GM23248 (cell line): ENCODE data around the gene STAT2.

ENCODE experiments used
- EZH2 ChIP-seq: fragments of 200-600 bp; sonication (generic); IDR thresholded peaks from 2 replicates; pipeline ENCODE4 v1.6.1; 2018; ENCODE audit warnings: antibody characterized with exemption, mild to moderate bottlenecking; ENCODE audit not compliant: insufficient read depth, poor library complexity, severe bottlenecking
- EZH2phosphoT487 ChIP-seq: fragments of 200-600 bp; sonication (generic); IDR thresholded peaks from 2 replicates; pipeline ENCODE4 v1.6.1; 2018; ENCODE audit warnings: antibody characterized with exemption, moderate library complexity, mild to moderate bottlenecking, low read depth; ENCODE audit not compliant: insufficient read depth

GRCh38 chr12:56358836-56359532 lies 923 bp downstream of the STAT2 start:
- TF ChIP-seq EZH2, result no peak
- TF ChIP-seq EZH2phosphoT487, result no peak
